CD4-positive, alpha-beta T cell treated with Interleukin-17A for 1 hour (primary cell): ENCODE data around the gene GOLGA6B.
"Not testable (repeated sequence)": the region's sequence is repeated elsewhere in the genome, so short reads cannot be mapped to it uniquely, and the experiment has no call there.

Source experiments
- DNase-seq: peaks from one replicate; pipeline ENCODE4 v3.0.0-alpha.2; 2020

The GOLGA6B gene

GRCh38 chr15:72665706-72666105 lies 11.2 kb downstream of the GOLGA6B start:
- not testable (repeated sequence) for DNase-seq

GRCh38 chr15:72669803-72670202 lies 15.3 kb downstream of the GOLGA6B start:
- not testable (repeated sequence) for DNase-seq

GRCh38 chr15:72670656-72671352 lies 16.3 kb downstream of the GOLGA6B start:
- DNase-seq, result peak; percentile 77

- no peak for DNase-seq
Observed at GRCh38 chr15:72671525-72671924, 17.0 kb downstream of the GOLGA6B start.

- DNase-seq, result no peak
Observed at GRCh38 chr15:72676838-72677237, 22.3 kb downstream of the GOLGA6B start.

- DNase-seq, result no peak
Observed at GRCh38 chr15:72680931-72681330, 26.4 kb downstream of the GOLGA6B start.

GRCh38 chr15:72682772-72683171 lies 28.3 kb downstream of the GOLGA6B start:
- no peak for DNase-seq

- no peak for DNase-seq
Observed at GRCh38 chr15:72685301-72685924, 30.9 kb downstream of the GOLGA6B start.

GRCh38 chr15:72685925-72686794 lies 31.7 kb downstream of the GOLGA6B start, which contains the start of the genes BBS4 and HIGD2B:
Gene BBS4, plus strand, starts transcription at chr15:72686207. Its CDS starts 21 bp downstream, at chr15:72686228.
Gene HIGD2B, minus strand, starts transcription at chr15:72686182. Its CDS starts 9,808 bp downstream, at chr15:72676374.
- DNase-seq, result peak; percentile 88

- no peak for DNase-seq
Observed at GRCh38 chr15:72688697-72689096, 34.2 kb downstream of the GOLGA6B start.

GRCh38 chr15:72690938-72691337 lies 36.4 kb downstream of the GOLGA6B start:
- DNase-seq, result no peak

- no peak for DNase-seq
Observed at GRCh38 chr15:72698938-72699337, 44.4 kb downstream of the GOLGA6B start.

- DNase-seq, result no peak
Observed at GRCh38 chr15:72700076-72700475, 45.6 kb downstream of the GOLGA6B start.

GRCh38 chr15:72706266-72706665 lies 51.8 kb downstream of the GOLGA6B start:
- DNase-seq, result no peak

GRCh38 chr15:72708551-72709303 lies 54.2 kb downstream of the GOLGA6B start:
- not testable (repeated sequence) for DNase-seq
